Hypothalamus (tissue), 51 donors: ENCODE results near the gene SIK3.
A peak's percentile ranks its signal among the peaks of the same experiment; 100 is the strongest.

Experiments used
- DNase-seq, 51 donors: peaks; one replicate each; lab custom pipeline; 2025; lab: John Stamatoyannopoulos, UW

The SIK3 gene

GRCh38 chr11:116881143-116881542 lies 217.1 kb downstream of the SIK3 start:
- DNase-seq: peak in 18 of 51 donors; percentile 2 to 62 (median 32)

DNA sequence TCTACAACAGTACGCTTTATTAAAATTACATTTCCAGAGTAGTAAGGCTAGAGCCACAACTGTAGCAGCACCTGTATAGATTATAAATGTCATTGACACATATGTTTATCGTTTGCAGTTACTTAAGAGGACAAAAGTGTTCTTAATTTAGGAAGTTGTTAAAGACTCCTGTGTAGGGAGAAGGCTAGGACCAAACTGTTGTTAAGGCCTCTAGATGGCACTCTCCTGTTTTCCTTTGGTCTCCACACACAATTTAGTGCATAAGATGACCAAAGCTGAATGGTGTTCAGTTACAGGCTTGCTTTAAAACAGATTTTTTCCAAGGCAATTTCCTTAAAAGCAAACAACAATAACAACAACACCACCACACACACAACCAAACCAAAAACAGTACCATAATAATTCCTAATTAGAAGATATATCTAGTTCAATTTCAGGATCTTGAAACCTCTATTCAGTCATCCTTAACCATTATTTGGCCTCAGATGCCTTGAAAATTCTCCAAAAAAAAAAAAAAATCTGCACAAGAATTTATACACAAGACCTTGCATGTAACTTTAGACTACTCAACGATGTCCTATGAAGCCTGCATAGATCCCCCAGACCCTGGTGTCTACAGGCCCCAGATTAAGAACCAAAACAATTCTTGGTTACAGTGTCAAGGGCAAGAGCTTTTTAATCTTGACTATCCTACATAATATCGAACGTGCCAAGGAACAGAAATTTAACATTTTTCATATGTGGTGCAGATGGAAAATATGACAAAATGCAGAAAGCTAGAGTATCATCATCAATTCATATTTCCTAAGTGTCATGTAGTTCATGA lies 218.2 kb downstream of the SIK3 start:
- DNase-seq: peak in 8 of 51 donors; percentile 10 to 52 (median 19)

DNA sequence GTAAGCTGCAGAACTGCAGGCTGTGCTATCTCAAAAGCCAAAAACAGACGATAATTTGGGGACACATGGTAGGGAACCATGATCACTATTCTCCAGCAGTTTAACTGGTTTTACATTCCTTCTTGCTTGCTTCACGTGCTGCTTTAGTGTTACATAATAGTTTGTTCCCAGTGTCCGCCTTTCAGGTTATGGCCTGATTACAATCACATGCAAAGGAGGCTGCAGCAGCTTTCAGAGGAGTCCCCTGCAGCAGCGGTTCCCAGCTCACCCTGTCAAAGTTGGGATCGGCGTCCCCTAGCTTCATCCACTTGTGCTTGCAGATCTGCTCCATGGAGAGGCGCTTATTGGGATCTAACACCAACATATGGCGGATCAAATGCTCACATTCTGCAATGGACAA lies 221.6 kb downstream of the SIK3 start:
- DNase-seq: no peak

DNA sequence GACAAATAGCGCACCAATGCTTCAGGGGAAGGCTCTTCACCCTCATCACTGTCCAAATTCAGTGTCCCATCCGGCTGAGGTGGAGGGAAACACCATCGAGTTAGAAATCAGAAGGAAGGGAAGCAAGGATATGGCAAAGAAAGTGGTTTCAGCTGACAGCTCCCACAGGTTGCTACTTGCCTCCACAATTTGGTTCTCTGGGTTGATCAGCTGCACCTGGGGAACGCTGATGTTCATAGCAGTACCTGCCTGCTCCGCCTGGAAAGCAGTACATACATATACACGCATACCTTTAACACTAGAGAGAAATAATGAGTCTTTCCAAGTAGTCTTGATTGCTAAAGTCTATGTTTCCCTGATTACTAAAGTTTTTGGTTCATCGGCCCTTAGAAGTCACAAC lies 223.0 kb downstream of the SIK3 start:
- DNase-seq: no peak

GRCh38 chr11:116874251-116874650 lies 224.0 kb downstream of the SIK3 start:
- DNase-seq: no peak

- DNase-seq: no peak
These were observed 224.8 kb downstream of the SIK3 start for GRCh38 chr11:116873381-116873780.

- DNase-seq: no peak
These were observed 227.0 kb downstream of the SIK3 start for GRCh38 chr11:116871248-116871647.

DNA sequence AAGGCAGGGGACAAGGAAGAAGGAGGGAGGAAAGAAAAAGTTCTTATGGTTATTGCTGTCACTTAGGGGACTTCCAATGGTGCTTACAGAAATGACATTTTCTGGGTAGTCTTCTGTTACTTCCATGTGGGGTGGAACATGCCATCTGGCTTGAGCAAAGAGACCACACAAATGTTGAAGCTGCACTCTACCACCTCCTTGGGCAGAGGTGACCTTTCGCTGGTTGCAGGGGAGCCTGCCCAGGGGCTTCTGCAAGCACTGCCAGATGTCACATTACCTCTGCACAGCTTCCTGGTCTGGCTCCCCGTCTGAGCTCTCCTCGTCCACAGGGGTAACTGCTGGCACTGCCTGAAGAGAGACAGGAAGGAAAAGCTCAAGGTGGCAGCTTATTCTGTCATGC lies 228.2 kb downstream of the SIK3 start:
- DNase-seq: no peak

DNA sequence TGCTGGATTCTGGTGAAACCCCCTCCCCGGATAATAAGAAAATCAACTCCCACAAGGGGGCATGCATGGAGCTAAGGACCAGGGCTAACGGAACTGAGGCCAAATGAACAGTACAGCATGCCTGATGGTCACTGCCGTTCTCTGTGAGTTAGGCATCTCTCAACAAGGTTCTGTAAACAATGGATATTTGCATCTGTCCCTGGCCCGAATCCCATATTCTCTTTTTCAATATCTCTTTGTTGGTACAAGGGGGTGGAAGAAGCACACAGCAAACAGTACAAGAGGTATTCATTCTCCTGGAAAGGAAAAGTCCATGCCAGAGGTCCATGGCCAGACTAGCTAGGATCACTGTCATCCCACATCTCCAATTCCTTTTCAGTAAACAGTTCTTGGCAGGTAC lies 228.6 kb downstream of the SIK3 start:
- DNase-seq: peak in 9 of 51 donors; percentile 17 to 68 (median 30)

- no peak for DNase-seq
These were observed 230.2 kb downstream of the SIK3 start for GRCh38 chr11:116868066-116868465.

GRCh38 chr11:116867619-116868018 lies 230.6 kb downstream of the SIK3 start:
- no peak for DNase-seq

- DNase-seq: no peak
These were observed 231.3 kb downstream of the SIK3 start for GRCh38 chr11:116866804-116867455.

GRCh38 chr11:116865696-116866095 lies 232.5 kb downstream of the SIK3 start:
- DNase-seq: no peak

GRCh38 chr11:116864531-116864930 lies 233.7 kb downstream of the SIK3 start:
- DNase-seq: no peak

DNA sequence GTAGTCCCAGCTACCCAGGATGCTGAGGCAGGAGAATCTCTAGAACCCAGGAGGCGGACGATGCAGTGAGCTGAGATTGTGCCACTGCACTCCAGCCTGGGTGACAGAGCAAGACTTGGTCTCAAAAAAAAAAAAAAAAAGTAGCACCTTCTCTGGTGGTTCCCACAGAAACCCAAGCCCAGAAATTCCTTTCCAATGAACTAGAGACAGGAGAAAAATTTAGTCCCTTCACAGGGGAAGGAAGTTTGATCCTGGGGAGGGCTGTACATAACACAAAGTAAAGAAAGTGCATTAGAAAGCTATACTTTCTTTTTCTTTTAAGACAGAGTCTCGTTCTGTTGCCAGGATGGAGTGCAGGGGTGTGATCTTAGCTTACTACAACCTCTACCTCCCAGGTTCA lies 235.3 kb downstream of the SIK3 start:
- no peak for DNase-seq

DNA sequence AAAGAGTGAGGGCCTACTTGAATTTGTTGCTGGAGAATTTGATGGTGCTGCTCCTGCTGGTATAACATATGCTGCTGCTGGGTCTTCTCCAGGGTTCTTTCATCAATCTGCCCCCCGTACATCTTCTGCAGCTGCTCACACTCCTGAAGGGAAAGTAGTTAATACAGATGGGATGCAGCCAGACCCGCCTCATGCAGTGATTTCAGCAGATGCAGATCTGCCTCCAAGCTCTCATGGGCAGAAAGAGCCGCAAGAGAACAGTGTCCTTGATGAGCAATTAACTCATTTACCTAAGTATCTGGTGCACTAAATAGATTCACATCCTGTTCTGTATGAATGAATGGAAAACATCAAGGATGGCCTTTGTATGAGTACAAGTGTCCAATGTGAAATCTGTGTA lies 236.0 kb downstream of the SIK3 start:
- DNase-seq: no peak

GRCh38 chr11:116861539-116861938 lies 236.7 kb downstream of the SIK3 start:
- DNase-seq: no peak

DNA sequence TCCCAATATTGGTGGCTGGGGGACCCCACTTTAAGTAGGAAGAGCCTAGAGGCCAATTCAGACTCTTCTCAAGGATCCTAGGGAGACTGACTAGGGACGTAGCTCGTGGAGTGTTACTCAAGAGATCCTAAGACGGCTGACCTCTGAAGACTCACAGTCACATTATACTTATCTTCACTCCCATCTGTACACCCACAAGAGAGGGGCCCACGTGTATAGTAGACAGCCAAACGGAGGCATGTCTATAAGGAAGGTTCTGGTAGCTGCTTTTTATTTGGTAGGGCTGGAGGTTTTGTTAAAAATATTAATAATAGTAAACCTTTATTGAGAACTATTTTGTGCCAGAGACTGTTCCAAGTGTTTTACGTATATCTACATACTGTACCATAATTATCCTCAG lies 237.9 kb downstream of the SIK3 start:
- DNase-seq: no peak

DNA sequence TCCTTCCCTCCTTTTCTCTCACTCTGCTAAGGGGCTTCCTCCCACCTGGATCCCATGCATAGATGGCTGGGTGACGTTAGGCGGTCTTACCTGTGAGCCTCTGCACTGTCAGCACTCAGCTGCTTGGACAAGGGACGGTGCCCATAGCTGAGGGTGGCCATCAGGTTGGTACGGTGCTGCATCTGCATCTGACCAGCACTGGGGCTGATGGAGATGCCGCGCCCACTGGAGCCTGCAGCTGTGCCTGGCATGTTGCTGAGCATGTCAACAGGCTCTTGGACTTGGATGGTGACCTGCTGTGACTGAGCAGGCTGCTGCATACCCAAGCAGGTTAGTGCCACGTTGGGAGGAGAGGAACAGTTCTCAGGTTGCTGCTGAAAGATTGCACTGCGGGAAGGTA lies 239.1 kb downstream of the SIK3 start:
- no peak for DNase-seq

DNA sequence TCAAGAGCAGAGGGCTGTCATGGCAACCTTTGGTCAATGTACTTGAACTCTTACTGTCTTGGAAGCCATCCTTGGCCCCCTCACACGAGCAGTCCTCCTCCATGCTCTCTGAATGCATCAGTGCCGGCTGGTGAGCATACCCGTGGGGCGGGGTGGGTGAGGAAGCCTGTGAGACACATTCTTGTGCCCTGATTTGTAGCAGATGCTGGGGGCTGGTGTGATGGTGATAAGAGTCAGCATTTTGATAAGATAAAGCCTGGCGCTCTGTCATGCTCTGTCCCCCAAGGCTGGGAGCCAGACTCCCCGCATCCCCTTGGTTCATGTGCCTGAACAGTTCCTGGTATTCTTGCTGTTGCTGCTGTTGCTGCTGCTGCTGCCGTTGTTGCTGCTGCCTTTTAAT lies 240.3 kb downstream of the SIK3 start:
- no peak for DNase-seq

DNA sequence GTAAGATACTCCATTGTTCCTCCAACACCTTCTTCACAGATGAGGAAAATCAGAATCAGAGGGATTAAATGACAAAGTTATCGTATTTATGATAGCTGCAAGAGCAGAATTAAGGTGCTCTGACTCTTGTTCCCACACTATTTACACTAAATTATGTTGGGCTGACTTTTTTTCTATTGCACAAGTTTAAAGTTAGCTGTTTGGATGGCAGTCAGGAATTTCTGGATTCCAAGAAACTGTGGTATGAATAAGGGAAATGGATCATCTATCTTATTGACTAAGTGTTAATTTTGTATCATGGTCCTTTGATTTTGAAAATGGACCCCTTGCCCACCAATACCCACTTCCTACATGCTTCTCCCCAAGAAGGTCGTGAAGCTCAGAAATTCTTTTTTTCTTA lies 240.9 kb downstream of the SIK3 start:
- DNase-seq: no peak

- no peak for DNase-seq
These were observed 241.8 kb downstream of the SIK3 start for GRCh38 chr11:116856423-116856822.
